HG03432 (cell line): Measurements from ENCODE around the gene LRRC41.
"Not testable (repeated sequence)": the region's sequence is repeated elsewhere in the genome, so short reads cannot be mapped to it uniquely, and the experiment has no call there.

Experiments used
- ATAC-seq: cut with Tn5 transposase; IDR thresholded peaks from one replicate; pipeline ENCODE4 v1.9.1; 2021; ENCODE audit warnings: mild to moderate bottlenecking, moderate library complexity; ENCODE audit not compliant: unreplicated experiment

LRRC41 gene

DNA sequence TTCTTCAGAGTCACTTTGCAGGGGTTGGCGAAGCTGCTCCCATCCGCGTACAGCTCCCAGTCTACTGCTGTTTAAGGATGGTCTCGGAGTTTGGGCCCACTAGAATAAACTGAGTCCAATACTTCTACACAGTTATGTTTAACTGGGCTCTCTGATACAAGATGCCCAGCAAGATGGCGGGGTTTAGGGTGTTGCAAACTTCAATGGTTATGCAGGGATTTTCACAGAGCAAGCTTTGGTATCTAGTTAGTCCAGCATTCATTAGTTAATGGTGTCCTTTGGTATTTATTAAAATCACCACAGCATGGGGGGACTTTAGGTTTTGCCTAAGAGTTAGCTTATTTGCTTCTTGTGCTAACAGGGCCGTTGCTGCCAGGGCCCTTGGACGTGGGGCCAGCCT lies 24.8 kb upstream of the LRRC41 start:
- ATAC-seq, result not testable (repeated sequence)

DNA sequence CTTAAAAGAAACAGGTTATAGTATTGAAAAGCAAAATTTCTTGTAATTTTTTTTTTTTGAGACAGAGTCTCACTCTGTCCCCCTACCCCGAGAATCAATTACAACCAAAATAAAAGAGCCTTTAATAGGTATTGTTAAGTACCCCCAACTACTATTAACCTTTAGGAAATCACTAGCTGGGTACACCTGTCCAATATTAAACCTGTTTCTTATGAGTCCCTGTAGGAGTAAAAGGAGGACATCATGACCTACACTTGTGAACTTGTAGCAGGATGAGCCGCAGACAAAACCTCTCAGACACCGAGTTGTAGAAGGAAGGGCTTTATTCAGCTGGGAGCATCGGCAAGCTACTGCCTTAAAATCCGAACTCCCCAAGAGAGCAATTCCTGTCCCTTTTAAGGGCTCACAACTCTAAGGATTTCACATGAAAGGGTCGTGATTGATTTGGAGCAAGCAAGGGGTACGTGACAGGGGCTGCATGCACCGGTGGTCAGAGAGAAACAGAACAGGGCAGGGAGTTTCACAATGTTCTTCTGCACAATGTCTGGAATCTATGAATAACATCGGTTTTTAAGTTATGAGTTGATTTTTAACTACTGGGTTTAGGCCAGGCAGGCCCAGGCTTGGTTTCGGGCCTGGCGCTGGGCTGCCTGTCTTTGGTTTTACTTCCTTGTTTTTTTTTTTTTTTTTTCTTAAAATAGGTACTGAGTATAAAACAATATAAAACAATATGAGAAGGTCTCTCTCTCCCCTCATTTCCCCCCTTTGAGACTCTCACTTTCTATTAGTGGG lies 22.1 kb upstream of the LRRC41 start:
- ATAC-seq, result peak; percentile 66

DNA sequence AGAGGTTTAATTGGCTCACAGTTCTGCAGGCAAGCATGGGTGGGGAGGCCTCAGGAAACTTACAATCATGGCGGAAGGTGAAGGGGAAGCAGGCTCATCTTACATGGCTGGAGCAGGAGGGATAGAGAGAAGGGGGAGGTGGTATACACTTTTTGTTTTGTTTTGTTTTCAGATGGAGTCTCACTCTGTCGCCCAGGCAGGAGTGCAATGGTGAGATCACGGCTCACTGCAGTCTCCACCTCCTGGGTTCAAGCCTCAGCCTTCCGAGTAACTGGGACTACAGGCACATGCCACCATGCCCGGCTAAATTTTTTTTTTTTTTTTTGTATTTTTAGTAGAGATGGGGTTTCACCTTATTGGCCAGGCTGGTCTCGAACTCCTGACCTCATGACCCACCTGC lies 18.8 kb upstream of the LRRC41 start:
- ATAC-seq, result not testable (repeated sequence)

DNA sequence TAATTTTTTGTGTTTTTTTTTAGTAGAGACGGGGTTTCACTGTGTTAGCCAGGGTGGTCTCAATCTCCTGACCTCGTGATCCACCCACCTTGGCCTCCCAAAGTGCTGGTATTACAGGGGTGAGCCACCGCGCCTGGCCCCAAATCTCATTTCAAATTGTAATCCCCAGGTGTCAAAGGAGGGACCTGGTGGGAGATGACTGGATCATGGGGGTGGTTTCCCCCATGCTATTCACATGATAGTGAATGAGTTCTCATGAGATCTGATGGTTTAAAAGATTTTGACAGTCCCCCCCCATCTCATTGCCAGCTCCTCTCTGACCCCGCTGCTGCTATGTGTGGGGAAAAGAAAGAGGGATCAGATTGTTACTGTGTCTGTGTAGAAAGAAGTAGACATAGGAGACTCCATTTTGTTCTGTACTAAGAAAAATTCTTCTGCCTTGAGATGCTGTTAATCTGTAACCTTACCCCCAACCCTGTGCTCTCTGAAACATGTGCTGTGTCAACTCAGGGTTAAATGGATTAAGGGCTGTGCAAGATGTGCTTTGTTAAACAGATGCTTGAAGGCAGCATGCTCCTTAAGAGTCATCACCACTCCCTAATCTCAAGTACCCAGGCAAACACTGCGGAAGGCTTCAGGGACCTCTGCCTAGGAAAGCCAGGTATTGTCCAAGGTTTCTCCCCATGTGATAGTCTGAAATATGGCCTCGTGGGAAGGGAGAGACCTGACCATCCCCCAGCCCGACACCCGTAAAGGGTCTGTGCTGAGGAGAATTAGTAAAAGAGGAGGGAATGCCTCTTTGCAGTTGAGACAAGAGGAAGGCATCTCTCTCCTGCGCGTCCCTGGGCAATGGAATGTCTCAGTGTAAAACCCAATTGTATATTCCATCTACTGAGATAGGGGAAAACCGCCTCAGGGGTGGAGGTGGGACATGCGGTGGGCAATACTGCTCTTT lies 16.8 kb upstream of the LRRC41 start:
- not testable (repeated sequence) for ATAC-seq

DNA sequence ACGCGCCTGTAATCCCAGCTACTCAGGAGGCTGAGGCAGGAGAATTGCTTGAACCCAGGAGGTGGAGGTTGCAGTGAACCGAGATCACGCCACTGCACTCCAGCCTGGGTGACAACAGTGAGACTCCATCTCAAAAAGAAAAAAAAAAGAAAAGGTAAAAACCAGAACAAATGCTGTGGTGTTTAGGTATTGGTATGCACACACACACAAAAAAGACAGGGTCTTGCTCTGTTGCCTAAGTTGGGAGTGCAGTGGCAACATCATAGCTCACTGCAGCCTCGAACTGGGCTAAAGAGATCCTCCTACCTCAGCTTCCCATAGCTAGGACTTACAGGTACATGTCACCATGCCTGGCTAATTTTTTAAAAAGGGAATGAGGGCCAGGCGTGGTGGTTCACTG lies 15.9 kb upstream of the LRRC41 start:
- not testable (repeated sequence) for ATAC-seq

DNA sequence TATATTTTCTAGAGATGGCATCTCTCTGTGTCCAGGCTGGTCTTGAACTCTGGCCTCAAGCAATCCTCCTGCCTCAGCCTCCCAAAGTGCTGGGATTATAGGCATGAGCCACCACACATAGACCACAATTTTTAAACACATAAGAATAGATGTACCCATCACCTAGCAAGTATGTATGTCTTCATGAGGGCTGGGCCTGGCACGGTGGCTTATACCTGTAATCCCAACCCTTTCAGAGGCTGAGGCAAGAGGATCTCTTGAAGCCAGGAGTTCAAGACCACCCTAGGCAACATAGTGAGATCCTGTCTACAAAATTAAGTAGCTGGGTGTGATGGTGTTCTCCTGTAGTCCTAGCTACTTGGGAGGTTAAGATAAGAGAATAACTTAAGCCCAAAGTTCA lies 13.9 kb upstream of the LRRC41 start:
- ATAC-seq, result no peak

DNA sequence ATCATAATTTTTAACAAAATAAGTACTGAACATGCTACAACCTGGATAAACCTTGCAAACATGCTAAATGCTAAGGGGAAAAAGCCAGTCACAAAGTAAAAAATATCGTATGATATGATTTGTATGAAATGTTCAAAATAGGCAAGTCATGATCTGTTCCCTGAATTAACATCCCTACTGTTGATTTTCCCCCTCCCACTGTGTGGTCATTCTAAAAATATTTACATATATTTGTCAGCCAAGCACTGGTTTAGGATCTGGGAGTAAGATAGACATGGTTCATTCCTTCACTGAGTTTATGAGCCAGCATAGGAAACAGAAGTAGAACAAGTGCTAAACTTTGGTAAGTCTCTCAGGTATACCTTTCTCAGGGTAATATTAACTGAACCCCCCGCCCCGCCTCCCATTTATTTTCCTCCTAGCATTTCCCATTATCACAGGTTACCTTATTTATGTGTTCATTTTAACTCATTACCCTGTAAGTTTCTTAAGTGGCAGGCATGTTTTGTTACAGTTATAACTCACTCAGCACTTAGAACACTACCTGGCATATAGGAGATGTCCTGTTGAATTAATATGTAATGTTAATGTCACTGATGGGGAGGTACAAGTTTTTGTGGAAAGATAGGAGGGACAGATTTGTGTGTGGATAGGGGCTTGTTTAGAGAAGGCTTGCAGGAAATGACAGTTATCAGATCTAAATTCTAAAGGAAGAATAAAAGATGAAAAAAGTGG lies 12.4 kb upstream of the LRRC41 start:
- no peak for ATAC-seq

DNA sequence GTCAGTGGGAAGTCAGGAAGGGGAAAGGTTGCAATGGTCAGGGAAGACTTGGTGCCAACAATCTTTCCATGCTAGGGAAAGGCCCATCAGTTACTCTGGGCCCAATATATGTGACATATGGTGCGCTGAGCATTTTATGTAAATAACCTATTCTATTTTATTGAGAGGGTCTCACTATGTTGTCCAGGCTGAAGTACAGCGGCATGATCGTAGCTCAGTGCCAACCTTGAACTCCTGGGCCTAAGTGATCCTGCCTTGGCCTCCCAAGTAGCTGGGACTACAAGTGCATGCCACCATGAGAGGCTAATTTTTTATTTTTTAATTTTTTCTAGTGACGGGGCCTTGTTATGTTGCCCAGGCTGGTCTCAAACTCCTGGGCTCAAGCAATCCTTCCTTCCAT lies 6.9 kb upstream of the LRRC41 start:
- no peak for ATAC-seq

DNA sequence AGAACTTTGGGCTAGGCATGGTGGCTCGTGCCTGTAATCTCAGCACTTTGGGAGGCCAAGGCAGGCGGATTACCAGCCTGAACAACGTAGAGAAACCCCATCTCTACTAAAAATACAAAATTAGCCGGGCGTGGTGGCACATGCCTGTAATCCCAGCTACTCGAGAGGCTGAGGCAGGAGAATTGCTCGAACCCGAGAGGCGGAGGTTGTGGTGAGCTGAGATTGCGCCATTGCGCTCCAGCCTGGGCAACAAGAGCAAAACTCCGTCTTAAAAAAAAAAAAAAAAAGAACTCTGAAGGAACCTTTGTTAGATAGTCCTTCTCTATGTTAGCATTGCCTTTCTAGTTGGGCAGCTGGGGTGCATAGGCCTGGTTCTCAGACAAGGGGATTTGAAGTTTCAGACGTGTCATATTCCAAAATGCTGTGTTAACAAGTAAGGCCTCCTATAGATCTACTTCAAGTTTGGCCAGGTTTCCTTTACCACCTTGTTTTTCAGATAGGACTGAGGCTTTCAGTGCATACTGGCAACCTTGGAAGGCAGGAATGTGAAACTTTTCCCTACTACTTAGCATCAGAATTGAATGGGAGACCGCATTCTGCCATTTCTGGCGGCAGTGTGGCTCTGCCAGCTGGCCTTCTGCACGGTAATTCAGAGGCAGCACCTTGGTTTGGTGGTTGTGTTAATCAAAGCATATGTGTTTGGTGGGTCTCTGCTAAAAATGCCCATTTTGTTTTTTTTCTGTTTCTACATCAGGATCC lies 6.2 kb upstream of the LRRC41 start:
- ATAC-seq, result no peak

DNA sequence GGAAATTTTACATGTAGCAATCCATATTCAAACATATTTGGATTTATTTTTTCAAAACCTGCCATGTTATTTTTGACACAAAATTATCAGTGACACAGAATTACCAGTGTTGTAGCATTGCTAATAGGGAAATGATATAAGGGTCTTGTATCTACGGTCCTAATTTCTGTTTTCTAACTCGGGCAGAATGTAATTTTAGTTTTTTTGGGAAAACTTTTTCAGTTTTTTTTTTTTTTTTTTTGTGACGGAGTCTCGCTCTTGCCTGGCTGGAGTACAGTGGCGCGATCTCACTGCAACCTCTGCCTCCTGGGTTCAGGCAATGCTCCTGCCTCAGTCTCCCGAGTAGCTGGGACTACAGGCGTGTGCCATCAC lies 2.7 kb upstream of the LRRC41 start:
- no peak for ATAC-seq

DNA sequence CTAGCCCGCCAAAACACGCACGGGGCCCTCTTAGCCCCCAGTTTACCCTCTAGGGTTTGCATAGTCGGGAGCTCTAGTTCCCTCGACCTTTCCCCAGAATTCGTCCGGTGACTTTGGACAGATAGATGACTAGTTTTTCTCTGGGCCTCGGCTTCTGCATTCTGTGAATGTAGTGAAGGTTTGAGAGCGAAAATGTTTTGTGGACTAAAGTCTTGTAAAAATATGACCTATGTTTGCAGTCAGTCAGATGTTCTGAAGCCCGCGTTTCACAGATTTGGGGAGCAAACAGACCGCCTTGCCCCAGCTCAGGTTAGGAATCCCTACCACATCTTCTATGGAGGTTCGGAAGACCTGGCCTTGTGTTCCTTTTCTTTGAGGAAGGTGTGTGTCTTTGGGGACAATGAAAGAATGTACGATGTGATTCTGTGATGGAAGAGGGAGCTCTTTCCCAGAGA lies 483 bp upstream of the LRRC41 start:
- ATAC-seq, result no peak

DNA sequence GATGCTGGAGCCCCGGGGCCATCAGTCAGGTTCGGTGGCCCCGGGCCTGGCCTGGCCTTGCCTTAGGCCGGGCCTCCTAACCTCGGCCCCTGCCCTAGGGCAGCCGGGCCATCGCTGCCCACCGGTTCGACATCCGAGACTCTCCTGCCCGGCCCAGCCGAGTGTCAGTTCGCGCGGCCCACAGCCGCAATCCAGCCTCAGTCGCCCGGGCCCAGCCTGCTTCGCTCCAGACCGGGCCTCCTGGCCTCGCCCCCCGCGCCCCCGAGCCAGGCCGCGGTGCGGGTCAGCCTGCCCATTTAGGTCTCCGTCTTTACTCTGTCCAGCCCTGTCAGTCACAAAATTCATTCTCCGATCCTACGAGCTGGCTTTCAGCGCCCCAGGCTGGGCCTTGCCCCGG lies 777 bp downstream of the LRRC41 start:
- peak; percentile 10 for ATAC-seq

DNA sequence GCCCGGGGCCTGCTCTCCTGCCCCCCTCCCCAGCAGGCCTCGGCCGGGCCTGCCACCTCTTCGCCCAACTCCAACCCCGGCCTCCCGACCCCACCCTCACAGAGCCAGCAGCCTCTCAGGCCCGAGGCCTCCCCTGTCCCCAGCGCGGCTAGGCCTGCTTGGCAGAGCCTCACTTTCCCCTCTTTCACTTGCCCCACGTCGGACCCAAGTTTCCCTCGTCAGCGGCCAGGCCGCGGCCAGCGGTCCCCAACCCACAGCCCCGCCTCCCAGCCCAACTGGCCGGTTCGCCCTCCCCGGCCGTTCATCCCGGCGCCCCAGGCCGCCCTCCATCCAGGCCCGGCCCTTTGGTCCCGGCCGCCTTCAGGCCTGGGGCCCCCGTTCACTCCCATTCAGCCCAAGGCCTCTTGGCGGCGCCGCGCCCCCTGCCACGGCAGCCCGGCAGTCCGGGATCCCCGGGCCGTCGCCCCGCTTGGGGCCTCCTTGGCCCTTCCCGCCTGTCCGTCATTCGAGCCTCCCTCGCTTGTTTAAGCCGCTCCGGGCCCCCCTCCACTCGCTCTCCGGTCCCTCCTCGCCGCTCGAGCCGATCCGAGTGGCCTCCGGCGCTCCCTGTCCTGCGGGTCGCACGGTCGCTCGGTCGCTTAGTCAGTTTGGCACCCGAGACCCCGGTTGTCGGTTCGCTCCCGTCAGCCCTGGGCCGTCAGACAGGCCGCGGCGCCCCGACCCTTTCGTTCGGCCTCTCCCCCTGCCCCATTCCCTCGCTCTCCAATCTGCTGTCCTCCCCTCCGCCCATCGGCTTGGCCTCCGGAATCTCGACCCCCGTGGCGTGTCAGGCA lies 1.4 kb downstream of the LRRC41 start:
- peak; percentile 32 for ATAC-seq

DNA sequence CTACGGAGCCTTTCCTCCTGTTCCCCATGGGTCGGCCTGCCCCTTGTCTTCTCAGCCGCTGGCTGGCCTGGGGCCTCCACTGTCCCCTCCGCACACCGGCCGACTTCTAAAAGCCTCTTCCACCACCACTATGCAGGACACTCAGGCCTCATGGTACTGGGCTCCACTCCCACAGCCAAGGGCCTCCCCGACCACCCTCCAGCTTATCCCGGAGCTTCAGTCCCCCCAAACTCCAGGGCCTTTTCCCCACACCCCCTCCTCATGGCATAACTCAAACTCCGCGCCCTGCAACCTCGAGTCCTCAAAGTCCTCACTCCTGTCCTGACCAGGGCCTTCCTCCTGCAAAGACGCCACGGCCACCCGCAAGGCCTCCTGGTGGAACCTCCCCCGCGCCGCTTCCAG lies 2.0 kb downstream of the LRRC41 start:
- no peak for ATAC-seq

DNA sequence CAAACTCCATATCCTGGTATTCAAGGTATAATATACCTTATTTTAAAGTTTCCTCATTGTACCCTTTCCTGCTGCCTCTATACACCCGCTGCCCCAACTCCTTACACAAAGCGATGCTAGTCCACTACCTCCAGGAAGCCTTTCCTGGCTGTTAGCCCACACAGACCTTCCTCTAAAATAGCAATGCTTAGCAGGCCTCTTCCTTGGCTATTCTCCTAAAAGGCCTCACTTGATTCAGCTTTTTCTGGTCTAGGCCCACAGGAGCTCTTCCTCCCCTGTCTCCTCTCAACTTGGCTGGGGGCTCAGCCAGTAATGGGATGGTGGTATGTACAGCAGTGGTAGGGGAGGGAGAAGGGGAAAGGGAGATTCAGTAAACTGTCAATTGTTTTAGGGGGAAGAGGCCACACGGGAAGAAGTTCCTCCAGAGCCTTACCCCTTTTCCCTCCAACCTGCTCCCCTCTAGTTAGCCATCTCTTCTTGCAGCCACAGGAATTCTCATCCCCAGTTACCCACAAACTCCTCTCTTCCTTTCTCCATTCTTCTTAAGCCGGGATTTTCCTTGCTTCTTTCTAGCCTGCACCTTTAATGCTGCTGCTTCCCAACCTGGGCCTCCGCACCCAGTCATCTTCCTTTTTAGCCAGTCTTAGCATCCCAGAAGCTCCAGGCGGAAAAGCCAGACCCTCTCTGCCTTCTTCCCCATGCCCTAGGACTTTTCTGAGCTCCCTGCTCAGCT lies 2.6 kb downstream of the LRRC41 start:
- ATAC-seq, result no peak

DNA sequence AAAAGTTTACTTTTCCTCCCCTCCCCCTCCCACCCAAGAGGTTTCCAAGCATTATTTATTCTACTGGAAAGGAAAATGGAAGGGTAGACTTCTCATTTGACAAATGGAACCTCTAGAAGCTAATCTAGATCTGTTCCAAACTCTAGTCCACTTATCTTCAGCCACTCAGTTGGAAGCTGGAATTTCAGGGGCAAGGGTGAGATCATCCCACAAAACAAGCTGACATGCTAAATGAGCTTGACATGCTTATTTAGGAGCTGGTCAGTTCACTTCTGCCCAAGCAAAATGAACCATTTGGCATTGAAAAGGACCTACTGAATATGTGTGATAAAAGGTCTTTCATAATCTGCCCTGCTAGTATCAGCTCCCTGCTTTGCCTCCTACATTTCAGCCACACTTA lies 5.0 kb downstream of the LRRC41 start:
- no peak for ATAC-seq

DNA sequence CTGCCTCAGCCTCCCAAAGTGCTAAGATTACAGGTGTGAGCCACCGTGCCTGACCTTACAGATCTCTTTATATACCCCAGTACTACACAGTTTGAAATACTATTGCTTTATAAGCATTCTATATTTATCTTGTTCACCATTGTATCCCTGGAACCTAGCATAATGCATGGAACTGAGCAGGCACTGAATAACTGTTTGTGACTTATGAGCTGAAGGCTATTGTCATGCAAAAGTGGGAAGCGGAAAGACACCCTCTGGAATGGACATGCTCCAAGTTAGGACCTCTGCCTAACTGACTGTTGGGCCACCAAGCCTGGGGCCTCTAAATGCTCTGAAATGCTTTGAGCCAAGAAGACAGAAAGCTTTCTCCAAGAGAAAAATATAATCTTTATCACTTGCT lies 8.1 kb downstream of the LRRC41 start:
- ATAC-seq, result no peak

DNA sequence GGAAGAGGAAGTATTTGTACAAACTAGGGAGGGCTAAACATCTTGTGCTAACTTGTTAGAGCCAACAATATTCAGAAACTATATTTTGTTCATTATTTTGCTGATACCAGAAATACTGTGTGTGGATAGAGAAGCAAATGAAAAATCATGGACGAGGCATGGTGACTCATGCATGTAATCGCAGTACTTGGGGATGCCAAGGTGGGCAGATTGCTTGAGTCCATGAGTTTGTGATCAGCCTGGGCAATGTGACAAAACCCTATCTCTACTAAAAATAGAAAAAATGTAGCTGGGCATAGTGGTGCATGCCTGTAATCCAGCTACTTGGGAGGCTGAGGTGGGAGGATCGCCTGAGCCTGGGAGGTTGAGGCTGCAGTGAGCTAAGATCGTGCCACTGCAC lies 13.4 kb downstream of the LRRC41 start:
- no peak for ATAC-seq

DNA sequence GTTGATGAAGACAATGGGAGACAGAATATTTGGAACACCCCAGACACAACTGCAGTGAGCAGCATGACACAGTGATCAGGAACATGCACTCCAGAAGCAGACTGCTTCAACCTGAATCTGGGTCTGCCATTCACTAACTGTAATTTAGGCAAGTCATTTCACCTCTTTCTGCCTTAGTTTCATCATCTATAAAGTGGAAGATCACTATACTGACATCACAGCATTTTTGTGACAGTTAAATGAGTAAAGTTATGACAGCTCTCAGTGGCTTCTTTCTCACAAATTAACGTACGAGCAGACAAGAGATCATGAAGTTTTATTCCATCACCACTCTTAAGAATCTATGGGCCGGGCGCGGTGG lies 14.3 kb downstream of the LRRC41 start:
- ATAC-seq, result no peak
